Loucy (cell line): ENCODE results near the gene CDH5.

Experiments used
- CTCF ChIP-seq: fragments of 200-600 bp; sonication (generic); conservative IDR thresholded peaks from 2 replicates; pipeline ENCODE4 v1.5.1; 2014; ENCODE audit warnings: mild to moderate bottlenecking, antibody characterized with exemption, low read length
- EZH2phosphoT487 ChIP-seq: fragments of 200-600 bp; IDR thresholded peaks from 2 replicates; pipeline ENCODE4 v1.6.1; 2018; ENCODE audit warnings: antibody characterized with exemption, mild to moderate bottlenecking, moderate library complexity, borderline replicate concordance

- TF ChIP-seq CTCF: peak; percentile 88
- no peak for TF ChIP-seq EZH2phosphoT487
Measured at GRCh38 chr16:66406534-66407221, 40.2 kb downstream of the CDH5 start.
